GM06990 (cell line): Measurements from ENCODE around the gene FERMT1.
"Not testable (repeated sequence)": the region's sequence is repeated elsewhere in the genome, so short reads cannot be mapped to it uniquely, and the experiment has no call there.

Source experiments
- DNase-seq: peaks from one replicate; pipeline ENCODE4 v3.0.0-alpha.2; 2011; ENCODE audit not compliant: insufficient read length; ENCODE audit errors: extremely low read depth
- H3K27me3 ChIP-seq: replicated peaks from 2 replicates; pipeline ENCODE4 v1.6.0; 2011; ENCODE audit warnings: low read length; ENCODE audit not compliant: control insufficient read depth, insufficient read depth
- H3K36me3 ChIP-seq: 2 replicates; pipeline ENCODE4 v1.5.1; 2011; ENCODE audit warnings: low read length; ENCODE audit not compliant: control insufficient read depth, insufficient read depth
- H3K4me3 ChIP-seq: replicated peaks from 2 replicates; pipeline ENCODE4 v1.5.1; 2011; ENCODE audit warnings: low read depth, mild to moderate bottlenecking, control low read depth, low read length
- CTCF ChIP-seq: IDR thresholded peaks from 2 replicates; pipeline ENCODE4 v1.5.1; 2011; ENCODE audit warnings: low read length, control low read depth, mild to moderate bottlenecking, inconsistent platforms; ENCODE audit not compliant: insufficient read depth, poor library complexity, severe bottlenecking

Gene FERMT1

GRCh38 chr20:6114696-6115095 lies 8.1 kb downstream of the FERMT1 start:
- Histone ChIP-seq H3K27me3 (no peaks in the 10 kb centered on the region), H3K4me3 (no peak overlapping the region), H3K36me3 (no peaks in the 10 kb centered on the region)
- no peak for DNase-seq
- no peak for TF ChIP-seq CTCF

- no peak for DNase-seq
- H3K36me3 ChIP-seq, result no peaks in the 10 kb centered on the region
- no peak overlapping the region for H3K4me3 ChIP-seq
- H3K27me3 ChIP-seq, result no peaks in the 10 kb centered on the region
- TF ChIP-seq CTCF, result no peak
Measured at GRCh38 chr20:6113951-6114350, 8.9 kb downstream of the FERMT1 start.

GRCh38 chr20:6112965-6113364 lies 9.9 kb downstream of the FERMT1 start:
- not testable (repeated sequence) for H3K36me3 ChIP-seq, DNase-seq, H3K27me3 ChIP-seq, H3K4me3 ChIP-seq

GRCh38 chr20:6108330-6108729 lies 14.5 kb downstream of the FERMT1 start:
- no peaks in the 10 kb centered on the region for H3K27me3 ChIP-seq
- no peaks in the 10 kb centered on the region for H3K36me3 ChIP-seq
- DNase-seq, result no peak
- no peak for TF ChIP-seq CTCF
- H3K4me3 ChIP-seq, result no peak overlapping the region

GRCh38 chr20:6104493-6105188 lies 18.2 kb downstream of the FERMT1 start:
- no peak for DNase-seq
- no peak for TF ChIP-seq CTCF
- Histone ChIP-seq H3K4me3 (no peak overlapping the region), H3K36me3 (no peaks in the 10 kb centered on the region), H3K27me3 (no peaks in the 10 kb centered on the region)

GRCh38 chr20:6103301-6103700 lies 19.5 kb downstream of the FERMT1 start:
- H3K36me3 ChIP-seq, result no peaks in the 10 kb centered on the region
- no peaks in the 10 kb centered on the region for H3K27me3 ChIP-seq
- H3K4me3 ChIP-seq, result no peak overlapping the region
- no peak for TF ChIP-seq CTCF
- no peak for DNase-seq
